HL-60 (cell line): ENCODE data around the gene CPT1B.

Source experiments
- SPI1 ChIP-seq: IDR thresholded peaks from 2 replicates; pipeline ENCODE4 v1.6.1; 2012; ENCODE audit warnings: low read depth, mild to moderate bottlenecking, borderline replicate concordance
- TF ChIP-seq, protein P1 (sequence below): IDR thresholded peaks from one replicate; pipeline ENCODE4 v1.5.1; 2011; ENCODE audit warnings: low read length, control low read depth, inconsistent platforms; ENCODE audit not compliant: insufficient read depth
- TF ChIP-seq, protein P2 (sequence below): IDR thresholded peaks from 2 replicates; pipeline ENCODE4 v1.6.1; 2012; ENCODE audit warnings: low read depth; ENCODE audit not compliant: insufficient replicate concordance

DNA sequence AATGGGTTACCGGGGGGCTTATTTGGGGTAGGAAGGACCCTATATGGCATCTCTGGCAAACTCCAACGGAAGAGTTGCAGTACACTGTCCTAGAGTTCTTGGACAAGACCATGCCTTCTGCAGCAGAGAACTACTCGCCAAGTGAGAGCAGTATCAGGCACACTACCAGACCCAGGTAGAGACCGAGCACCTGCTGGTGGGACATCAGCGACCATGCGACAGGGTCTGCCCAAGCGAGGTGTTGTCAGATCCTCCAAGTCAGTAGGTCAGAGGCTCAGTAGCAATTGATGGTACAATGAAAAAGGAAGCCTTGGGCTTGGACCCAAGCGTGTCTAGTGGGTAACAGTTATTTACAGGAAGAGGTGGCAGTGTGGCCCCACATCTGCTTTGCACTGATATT is 7.6 kb upstream of the CPT1B start:
- TF ChIP-seq, protein P1, sequence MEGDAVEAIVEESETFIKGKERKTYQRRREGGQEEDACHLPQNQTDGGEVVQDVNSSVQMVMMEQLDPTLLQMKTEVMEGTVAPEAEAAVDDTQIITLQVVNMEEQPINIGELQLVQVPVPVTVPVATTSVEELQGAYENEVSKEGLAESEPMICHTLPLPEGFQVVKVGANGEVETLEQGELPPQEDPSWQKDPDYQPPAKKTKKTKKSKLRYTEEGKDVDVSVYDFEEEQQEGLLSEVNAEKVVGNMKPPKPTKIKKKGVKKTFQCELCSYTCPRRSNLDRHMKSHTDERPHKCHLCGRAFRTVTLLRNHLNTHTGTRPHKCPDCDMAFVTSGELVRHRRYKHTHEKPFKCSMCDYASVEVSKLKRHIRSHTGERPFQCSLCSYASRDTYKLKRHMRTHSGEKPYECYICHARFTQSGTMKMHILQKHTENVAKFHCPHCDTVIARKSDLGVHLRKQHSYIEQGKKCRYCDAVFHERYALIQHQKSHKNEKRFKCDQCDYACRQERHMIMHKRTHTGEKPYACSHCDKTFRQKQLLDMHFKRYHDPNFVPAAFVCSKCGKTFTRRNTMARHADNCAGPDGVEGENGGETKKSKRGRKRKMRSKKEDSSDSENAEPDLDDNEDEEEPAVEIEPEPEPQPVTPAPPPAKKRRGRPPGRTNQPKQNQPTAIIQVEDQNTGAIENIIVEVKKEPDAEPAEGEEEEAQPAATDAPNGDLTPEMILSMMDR, result no peak
- no peak for TF ChIP-seq SPI1
- TF ChIP-seq, protein P2, sequence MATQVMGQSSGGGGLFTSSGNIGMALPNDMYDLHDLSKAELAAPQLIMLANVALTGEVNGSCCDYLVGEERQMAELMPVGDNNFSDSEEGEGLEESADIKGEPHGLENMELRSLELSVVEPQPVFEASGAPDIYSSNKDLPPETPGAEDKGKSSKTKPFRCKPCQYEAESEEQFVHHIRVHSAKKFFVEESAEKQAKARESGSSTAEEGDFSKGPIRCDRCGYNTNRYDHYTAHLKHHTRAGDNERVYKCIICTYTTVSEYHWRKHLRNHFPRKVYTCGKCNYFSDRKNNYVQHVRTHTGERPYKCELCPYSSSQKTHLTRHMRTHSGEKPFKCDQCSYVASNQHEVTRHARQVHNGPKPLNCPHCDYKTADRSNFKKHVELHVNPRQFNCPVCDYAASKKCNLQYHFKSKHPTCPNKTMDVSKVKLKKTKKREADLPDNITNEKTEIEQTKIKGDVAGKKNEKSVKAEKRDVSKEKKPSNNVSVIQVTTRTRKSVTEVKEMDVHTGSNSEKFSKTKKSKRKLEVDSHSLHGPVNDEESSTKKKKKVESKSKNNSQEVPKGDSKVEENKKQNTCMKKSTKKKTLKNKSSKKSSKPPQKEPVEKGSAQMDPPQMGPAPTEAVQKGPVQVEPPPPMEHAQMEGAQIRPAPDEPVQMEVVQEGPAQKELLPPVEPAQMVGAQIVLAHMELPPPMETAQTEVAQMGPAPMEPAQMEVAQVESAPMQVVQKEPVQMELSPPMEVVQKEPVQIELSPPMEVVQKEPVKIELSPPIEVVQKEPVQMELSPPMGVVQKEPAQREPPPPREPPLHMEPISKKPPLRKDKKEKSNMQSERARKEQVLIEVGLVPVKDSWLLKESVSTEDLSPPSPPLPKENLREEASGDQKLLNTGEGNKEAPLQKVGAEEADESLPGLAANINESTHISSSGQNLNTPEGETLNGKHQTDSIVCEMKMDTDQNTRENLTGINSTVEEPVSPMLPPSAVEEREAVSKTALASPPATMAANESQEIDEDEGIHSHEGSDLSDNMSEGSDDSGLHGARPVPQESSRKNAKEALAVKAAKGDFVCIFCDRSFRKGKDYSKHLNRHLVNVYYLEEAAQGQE, result no peak
